Liver (tissue), 3 donors: Measurements from ENCODE around the gene TMEM255B.

Source experiments
- CTCF ChIP-seq: fragments of 150-350 bp; IDR thresholded peaks from 2 replicates; pipeline ENCODE4 v1.5.1; 2017; ENCODE audit warnings: improper control_type of control experiment, low read depth, low read length; ENCODE audit not compliant: missing input control
- FOXA1 ChIP-seq: IDR thresholded peaks from 2 replicates; pipeline ENCODE4 v1.6.1; 2016; ENCODE audit warnings: antibody characterized with exemption
- RAD21 ChIP-seq, 2 donors: IDR thresholded peaks; 2 replicates each; pipeline ENCODE4 v1.6.1; 2016; ENCODE audit warnings: antibody characterized with exemption in 2 of 2, mild to moderate bottlenecking in 2 of 2
- RXRA ChIP-seq, 2 donors: IDR thresholded peaks; 2 replicates each; pipeline ENCODE4 v1.6.1; 2017 to 2018; ENCODE audit warnings: antibody characterized with exemption in 2 of 2, mild to moderate bottlenecking in 1 of 2
- SP1 ChIP-seq: IDR thresholded peaks from 2 replicates; pipeline ENCODE4 v1.6.1; 2018; ENCODE audit warnings: antibody characterized with exemption, mild to moderate bottlenecking
- ZBTB33 ChIP-seq: IDR thresholded peaks from 2 replicates; pipeline ENCODE4 v1.6.1; 2016; ENCODE audit warnings: antibody characterized with exemption
- TF ChIP-seq, protein P1 (sequence below): IDR thresholded peaks from 2 replicates; pipeline ENCODE4 v1.6.1; 2016; ENCODE audit warnings: antibody characterized with exemption, mild to moderate bottlenecking
- TF ChIP-seq, protein P2 (sequence below): IDR thresholded peaks from 2 replicates; pipeline ENCODE4 v1.6.1; 2016; ENCODE audit warnings: antibody characterized with exemption
- donor health status: healthy.
- donor health status: healthy.

DNA sequence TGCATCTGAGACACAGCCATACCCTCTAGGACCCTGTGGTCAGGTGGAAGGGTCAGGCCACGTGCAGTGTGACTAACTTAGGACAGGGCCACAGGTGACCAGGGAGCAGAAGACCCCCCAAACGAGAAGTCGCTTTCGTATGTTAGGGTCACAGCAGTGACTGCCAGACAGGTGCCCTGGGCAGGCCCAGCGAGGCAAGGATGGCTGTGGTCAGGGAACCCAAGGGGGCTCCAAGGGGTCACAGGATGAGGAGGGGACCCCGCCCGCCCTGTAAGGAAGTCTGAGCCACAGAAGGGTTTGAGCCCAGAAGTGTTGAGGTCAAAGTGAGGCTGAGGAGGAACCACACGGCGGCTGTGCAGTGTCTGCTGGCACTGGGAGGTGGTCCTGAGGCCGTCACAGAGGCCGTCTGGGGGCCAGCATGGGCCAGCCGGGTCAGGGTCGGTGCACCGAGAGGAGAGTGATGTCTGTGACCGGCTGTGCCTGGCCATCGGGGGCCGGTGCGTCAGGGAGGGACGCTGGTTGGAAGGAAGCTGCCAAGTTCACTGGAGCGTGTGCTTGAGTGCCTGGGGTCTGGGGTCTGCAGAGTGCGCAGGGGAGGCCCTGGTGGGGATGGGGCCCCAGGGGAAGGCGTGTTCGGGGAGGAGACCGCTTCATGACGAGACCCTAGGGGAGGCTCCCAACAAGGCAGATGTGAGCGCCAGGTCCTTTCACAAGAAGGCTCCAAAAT, 24.8 kb upstream of the TMEM255B start:
- no peak for TF ChIP-seq CTCF
- TF ChIP-seq ZBTB33 = no peak
- TF ChIP-seq, protein P1, sequence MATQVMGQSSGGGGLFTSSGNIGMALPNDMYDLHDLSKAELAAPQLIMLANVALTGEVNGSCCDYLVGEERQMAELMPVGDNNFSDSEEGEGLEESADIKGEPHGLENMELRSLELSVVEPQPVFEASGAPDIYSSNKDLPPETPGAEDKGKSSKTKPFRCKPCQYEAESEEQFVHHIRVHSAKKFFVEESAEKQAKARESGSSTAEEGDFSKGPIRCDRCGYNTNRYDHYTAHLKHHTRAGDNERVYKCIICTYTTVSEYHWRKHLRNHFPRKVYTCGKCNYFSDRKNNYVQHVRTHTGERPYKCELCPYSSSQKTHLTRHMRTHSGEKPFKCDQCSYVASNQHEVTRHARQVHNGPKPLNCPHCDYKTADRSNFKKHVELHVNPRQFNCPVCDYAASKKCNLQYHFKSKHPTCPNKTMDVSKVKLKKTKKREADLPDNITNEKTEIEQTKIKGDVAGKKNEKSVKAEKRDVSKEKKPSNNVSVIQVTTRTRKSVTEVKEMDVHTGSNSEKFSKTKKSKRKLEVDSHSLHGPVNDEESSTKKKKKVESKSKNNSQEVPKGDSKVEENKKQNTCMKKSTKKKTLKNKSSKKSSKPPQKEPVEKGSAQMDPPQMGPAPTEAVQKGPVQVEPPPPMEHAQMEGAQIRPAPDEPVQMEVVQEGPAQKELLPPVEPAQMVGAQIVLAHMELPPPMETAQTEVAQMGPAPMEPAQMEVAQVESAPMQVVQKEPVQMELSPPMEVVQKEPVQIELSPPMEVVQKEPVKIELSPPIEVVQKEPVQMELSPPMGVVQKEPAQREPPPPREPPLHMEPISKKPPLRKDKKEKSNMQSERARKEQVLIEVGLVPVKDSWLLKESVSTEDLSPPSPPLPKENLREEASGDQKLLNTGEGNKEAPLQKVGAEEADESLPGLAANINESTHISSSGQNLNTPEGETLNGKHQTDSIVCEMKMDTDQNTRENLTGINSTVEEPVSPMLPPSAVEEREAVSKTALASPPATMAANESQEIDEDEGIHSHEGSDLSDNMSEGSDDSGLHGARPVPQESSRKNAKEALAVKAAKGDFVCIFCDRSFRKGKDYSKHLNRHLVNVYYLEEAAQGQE = no peak
- no peak for TF ChIP-seq SP1
- TF ChIP-seq RAD21 (IDR thresholded peaks at IDR 0.05) = no peak
- TF ChIP-seq FOXA1 = no peak
- TF ChIP-seq, protein P2, sequence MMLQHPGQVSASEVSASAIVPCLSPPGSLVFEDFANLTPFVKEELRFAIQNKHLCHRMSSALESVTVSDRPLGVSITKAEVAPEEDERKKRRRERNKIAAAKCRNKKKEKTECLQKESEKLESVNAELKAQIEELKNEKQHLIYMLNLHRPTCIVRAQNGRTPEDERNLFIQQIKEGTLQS = no peak
- TF ChIP-seq RXRA (IDR thresholded peaks at IDR 0.05) = no peak
